Posterior vena cava (tissue), 2 donors: ENCODE data around the gene TTC33. TPM values are rescaled to one million over a fixed set of nuclear protein-coding genes. Genes with fewer than 3 reads are reported as not detected.
A peak's percentile ranks its signal among the peaks of the same experiment; 100 is the strongest.
"Not testable (repeated sequence)": the region's sequence is repeated elsewhere in the genome, so short reads cannot be mapped to it uniquely, and the experiment has no call there.

Source experiments
- DNase-seq: peaks from one replicate; pipeline ENCODE4 v3.0.0-alpha.2; 2020; ENCODE audit warnings: low spot score
- intact Hi-C, 2 donors: fragments of 100-400 bp; cut with DNase I; formaldehyde crosslinking; loops; one replicate each; pipeline versions ENCODE4 v1.14.1 to v1.14.2; 2022 to 2023
- long read RNA-seq, 2 donors: library from polyadenylated mRNA; unstranded; transcript quantifications; one replicate each; pipeline ENCODE4 v2.0.0, GENCODE V29; 2020 to 2021
- total RNA-seq, 2 donors: library from RNA; stranded (reverse); fragmentation: NEBNext Ultra II Directional; extraction: Animal tissue kit (Norgen Biotek cat#: 25700); gene quantifications; one replicate each; pipeline ENCODE4 v1.2.1, GENCODE V29; 2021
- donor health status: DM: yes; HTN: yes; CAD: no.
- donor health status: DM: yes; HTN: yes; CAD: no.

Gene TTC33
- 10 to 100 TPM; 13.3 to 18.2 TPM for total RNA-seq
- long read RNA-seq, donor 1, partial matches to known transcripts: 2 of 6 reads
- long read RNA-seq, donor 1, other reads (novel, unspliced or antisense): 0 of 6 reads
- long read RNA-seq, donor 2, transcript TTC33-201 (5 exons, 2,612 nt): major isoform, 7 of 9 reads
- long read RNA-seq, donor 2, partial matches to known transcripts: 1 of 9 reads
- long read RNA-seq, donor 2, other reads (novel, unspliced or antisense): 0 of 9 reads

GRCh38 chr5:40755407-40756365 is at the start of gene TTC33:
Gene TTC33 (minus strand): TSS chr5:40755961. CDS start chr5:40747018, 8,943 bp downstream.
- DNase-seq: peak; percentile 99
- intact Hi-C loops: loop anchor here in 1 of 2 donors (10.0 kb wide), 1 partner anchor 79 kb away; the partner anchor contains the start of gene RPL37

DNA sequence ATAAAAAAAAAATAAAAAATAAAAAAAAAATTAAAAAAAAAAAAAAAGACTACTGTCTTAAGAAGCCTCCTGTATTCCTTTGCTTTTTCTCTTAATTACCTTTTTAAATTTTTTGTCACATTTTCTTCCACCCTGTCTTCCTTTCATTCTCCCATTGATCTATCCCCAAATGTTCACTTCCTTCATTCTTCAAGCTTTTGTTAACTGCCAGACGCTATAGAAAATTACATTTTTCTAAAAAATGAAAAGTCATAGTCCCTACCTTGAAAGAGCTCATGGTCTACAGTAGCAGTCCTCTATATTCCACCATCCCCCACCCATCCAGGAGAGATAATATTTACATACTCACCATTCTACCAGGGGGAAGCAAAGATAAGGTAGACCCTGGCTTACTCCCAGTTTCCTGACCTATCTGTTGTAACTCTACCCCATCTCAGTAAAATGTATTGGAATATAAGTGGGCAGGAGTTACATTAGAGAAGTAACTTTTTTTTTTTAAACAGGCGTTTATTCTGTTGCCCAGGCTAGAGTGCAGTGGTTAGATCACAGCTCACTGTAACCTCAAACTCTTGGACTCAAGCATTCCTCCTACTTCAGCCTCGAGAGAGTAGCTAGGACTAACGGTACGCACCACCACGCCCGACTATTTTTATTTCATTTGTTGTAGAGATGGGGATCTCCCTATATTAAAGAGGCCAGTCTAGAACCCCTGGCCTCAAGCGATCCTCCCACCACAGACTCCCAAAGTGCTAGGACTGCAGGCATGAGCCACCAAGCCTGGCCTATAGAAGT is 46.2 kb upstream of the TTC33 start:
- no peak for DNase-seq
- intact Hi-C loops: no loop called here

GRCh38 chr5:40799258-40799657 is 43.5 kb upstream of the TTC33 start:
- no peak for DNase-seq
- intact Hi-C loops: no loop called here

DNA sequence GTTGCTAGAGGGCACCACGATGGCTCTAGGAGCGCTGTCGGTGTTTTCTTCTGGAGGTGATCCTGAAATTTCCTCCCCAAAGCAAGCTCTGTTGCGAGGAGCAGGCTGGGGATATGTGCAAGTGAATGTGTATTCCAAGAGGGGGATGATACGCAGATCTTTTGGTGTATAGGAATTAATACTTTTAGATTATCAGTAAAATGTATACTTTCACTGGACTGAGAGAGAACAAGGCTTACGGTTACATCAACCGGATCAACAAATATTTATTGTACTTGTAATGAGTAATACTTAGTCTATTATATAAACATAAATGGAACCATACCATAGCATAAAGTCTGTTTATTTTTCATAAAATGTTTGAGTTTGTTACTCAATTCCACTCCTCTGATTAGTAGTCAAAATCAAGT is 43.0 kb upstream of the TTC33 start:
- intact Hi-C loops: no loop called here

GRCh38 chr5:40798012-40798800 is 42.4 kb upstream of the TTC33 start, which contains the start of gene PRKAA1:
Gene PRKAA1 (minus strand): TSS chr5:40798374. CDS start chr5:40798189, 185 bp downstream.
- intact Hi-C loops: no loop called here

More for the DNA sequence above, 43.0 kb upstream of the TTC33 start:
- no peak for DNase-seq

DNA sequence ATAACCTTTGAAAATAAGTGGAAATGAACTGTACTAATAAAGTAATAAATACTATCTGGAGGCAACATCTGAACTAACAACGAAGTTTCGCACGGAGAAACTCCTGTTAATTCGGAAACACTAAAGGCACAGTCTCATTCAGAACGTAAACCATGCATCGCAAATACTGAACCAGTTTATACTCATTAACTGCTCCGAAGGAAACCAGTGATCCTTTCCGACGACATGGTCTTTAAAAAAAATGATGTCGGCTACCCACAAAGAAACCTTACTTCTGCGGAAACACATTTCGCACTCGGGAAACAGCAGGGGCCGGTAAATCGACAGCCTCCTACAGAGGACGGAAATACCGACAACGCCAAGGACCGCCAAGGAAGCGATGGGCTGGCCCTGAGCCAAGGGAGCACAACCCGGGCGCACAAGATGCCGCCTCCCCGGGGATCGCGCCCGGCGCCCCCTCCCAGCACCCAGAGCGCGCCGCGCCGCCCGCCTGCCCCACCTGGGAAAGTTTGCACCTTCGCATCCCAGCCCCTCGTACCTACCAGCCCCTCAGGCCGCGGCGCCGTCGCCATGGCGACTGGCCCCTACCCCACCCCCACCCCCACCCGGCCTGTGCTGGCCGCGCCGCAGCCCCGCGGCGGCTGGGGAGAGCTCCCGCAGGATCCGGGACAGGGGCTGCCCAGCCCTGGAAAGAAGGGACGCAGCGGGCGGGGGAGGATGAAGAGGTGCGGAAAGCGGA is 41.7 kb upstream of the TTC33 start:
- DNase-seq: peak; percentile 94
- intact Hi-C loops: no loop called here

More at GRCh38 chr5:40798012-40798800, 42.4 kb upstream of the TTC33 start, which contains the start of gene PRKAA1:
- DNase-seq: peak; percentile 96

GRCh38 chr5:40796487-40796889 is 40.7 kb upstream of the TTC33 start:
- intact Hi-C loops: no loop called here
- DNase-seq: no peak

- intact Hi-C loops, DNase-seq: not testable (repeated sequence)
These were observed 39.1 kb upstream of the TTC33 start for GRCh38 chr5:40794877-40795276.

DNA sequence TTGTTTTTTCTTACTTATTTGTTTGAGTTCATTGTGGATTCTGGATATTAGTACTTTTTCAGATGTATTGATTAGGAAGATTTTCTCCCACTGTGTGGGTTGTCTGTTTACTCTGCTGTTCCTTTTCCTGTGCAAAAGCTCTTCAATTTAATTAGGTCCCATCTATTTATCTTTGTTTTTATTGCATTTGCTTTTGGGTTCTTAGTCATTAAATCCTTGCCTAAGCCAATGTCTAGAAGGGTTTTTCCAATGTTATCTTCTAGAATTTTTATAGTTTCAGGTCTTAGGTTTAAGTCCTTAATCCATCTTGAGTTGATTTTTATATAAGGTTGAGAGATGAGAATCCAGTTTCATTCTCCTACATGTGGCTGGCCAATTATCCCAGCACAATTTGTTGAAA is 38.6 kb upstream of the TTC33 start:
- intact Hi-C loops, DNase-seq: not testable (repeated sequence)

- intact Hi-C loops, DNase-seq: not testable (repeated sequence)
These were observed 36.9 kb upstream of the TTC33 start for GRCh38 chr5:40792691-40793090.

GRCh38 chr5:40791715-40792139 is 36.0 kb upstream of the TTC33 start:
- intact Hi-C loops: no loop called here
- no peak for DNase-seq

GRCh38 chr5:40790947-40791593 is 35.3 kb upstream of the TTC33 start:
- intact Hi-C loops: no loop called here
- DNase-seq: no peak

DNA sequence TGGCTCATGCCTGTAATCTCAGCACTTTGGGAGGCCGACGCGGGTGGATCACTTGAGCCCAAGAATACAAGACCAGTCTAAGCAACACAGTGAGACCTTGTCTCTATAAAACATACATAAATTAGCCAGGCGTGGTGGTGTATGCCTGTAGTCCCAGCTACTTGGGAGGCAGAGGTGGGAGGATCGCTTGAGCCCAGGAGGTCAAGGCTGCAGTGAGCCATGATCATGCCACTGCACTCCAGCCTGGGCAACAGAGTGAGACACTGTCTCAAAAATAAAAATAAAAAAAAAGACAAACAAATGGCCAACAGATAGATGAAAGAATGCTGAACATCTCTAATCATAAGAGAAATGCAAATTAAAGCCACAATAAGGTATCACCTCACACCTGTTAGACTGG is 33.2 kb upstream of the TTC33 start:
- intact Hi-C loops, DNase-seq: not testable (repeated sequence)

DNA sequence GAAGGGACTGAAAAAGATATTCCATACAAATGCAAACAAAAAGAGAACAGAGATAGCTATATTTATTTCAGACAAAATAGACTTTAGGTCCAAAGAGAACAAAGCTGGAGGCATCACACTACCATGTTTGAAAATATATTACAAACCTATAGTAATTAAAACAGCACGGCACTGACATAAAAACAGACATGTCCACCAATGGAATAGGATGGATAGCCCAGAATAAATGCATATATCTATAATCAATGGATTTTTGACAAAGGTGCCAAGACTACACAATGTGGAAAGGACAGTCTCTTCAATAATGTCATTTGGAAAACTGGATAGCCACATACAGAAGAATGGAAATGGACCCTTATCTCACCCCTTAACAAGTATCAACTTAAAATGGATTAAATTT is 32.2 kb upstream of the TTC33 start:
- no peak for DNase-seq
- intact Hi-C loops: no loop called here

- DNase-seq, intact Hi-C loops: not testable (repeated sequence)
These were observed 30.9 kb upstream of the TTC33 start for GRCh38 chr5:40786664-40787063.

DNA sequence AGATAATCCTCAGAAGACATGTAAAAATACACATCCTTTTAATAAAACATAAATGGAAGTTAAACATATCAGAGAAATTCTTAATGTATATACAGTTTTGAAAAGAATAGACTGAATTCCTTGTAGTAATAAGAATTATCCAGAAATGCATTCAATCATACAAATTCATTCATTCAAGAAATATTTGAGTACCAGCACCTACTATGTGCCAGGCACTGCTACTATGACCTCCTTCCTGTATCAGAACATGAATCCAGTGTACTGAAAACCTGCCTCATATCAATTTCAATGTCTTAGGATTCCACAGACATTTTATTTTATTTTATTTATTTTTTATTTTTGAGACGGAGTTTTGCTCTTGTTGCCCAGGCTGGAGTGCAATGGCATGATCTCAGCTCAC is 29.2 kb upstream of the TTC33 start:
- DNase-seq: no peak
- intact Hi-C loops: no loop called here

GRCh38 chr5:40784027-40784653 is 28.4 kb upstream of the TTC33 start:
- DNase-seq: no peak
- intact Hi-C loops: no loop called here
